HG03103 (cell line): ENCODE measurements around the gene MBOAT7.
"Not testable (repeated sequence)": the region's sequence is repeated elsewhere in the genome, so short reads cannot be mapped to it uniquely, and the experiment has no call there.

Source experiments
- ATAC-seq: cut with Tn5 transposase; IDR thresholded peaks from one replicate; pipeline ENCODE4 v1.9.1; 2021; ENCODE audit warnings: low read depth; ENCODE audit not compliant: unreplicated experiment

MBOAT7 gene

DNA sequence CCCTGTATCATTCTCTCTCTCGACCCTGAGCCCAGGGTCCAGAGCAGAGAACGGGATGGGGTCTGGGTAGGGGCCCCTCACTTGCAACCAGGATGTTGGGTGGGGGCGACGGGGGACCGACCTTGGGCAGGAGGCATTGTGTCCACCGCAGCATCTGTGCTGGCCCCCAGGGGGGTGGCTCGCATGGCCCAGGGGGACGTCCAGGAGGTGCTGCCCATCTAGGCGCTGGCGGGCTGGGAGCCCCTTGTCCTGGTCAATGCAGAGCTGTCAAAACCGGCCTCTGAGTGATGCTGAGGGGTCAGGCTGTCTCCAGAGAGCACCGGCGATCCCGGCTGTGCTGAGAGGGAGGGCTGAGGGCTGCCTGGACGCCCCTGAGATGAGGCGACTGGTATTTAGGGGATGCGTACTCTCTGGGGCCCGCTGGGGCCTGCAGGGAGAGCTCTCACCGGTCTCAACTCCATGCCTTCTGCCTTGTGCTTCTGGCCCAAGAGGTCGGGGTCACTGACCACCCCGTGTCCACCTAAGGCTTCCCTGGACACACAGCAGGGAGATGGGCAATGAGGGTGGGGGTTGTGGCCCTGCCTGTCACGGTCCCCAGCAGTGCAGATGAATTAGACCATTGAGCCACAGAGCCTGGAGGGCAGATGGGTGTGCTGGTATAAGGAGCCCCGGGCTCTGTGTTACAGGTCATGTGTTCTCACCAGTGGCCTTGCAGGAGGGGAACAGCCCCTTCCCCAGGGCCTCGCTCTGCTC lies 19.9 kb upstream of the MBOAT7 start:
- ATAC-seq, result no peak

DNA sequence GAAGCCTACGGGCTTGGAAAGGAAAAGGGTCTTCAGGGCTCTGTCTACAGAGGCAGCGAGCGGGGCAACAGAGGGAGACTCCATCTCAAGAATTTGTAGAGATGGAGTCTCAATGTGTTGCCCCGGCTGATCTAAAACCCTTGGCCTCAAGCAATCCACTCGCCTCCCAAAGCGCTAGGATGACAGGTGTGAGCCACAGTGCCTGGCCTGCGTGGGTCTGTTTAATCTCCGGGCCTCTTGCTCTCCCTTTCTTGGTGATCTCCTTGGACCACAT lies 19.3 kb upstream of the MBOAT7 start:
- ATAC-seq, result no peak

DNA sequence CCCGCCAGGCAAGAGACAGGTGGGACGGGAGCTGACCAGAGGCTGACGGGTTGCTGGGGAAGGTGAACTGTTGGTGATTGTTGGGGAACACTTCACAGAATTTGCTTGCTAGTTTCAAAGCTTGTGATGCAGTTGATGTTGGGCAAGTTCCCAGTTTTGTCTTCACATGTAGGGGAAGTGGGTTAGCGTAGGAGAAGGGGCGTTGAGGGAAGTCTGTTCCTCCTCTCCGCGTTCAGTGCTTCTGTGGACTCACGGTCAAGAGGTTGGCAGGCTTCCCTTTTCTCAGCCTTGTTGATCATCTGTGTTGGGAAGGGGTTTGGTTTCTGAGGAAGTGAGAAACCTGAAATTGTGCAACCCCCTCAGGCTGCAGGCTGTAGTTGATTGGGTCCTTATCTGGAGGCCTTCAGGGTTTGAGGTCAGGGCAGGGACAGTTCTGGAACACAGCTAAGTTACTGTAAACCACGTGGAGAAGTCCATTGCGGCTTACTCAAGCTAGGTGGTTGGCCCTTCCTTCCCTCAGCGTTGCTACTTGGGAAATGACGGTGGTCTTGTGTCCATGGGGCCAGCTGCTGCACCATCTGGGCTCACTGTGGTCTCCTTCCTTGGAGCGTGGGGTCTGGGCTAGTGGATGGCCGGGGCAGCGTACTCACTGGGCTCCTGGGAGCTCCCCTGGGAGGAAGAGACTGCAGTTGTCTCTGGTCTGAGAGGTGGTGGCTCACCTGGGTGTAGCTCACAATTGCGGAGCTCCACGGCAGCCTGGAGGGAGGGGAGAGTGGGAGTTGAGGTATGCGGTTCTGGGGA lies 18.8 kb upstream of the MBOAT7 start:
- no peak for ATAC-seq

DNA sequence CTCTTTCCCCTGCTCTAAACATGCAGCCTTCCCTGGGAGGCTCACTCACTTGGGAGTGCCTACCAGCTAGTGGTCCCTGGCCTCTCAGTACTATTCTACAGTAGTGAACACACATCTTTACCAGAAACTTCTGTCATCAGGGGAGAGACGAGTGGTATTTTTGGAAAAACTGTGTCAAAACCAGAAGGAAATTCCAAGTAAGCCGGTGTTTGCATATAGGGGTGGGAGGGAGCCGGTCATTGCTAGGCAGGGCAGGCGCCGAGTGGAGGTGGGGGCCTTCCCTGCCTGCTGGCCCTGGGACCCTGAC lies 18.2 kb upstream of the MBOAT7 start:
- no peak for ATAC-seq

DNA sequence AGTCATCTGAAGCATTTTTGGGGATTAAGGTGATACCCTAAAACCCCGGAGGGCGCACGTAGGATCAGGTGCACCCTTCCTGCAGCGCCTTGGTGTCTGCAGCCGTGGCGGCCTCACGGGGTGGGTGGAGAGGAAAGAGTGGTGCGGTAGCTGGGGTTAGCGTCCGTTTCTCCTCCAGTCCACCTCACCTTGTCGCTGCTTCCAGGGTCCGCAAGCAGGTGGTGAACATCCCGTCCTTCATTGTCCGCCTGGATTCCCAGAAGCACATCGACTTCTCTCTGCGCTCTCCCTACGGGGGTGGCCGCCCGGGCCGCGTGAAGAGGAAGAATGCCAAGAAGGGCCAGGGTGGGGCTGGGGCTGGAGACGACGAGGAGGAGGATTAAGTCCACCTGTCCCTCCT lies 17.8 kb upstream of the MBOAT7 start:
- not testable (repeated sequence) for ATAC-seq

DNA sequence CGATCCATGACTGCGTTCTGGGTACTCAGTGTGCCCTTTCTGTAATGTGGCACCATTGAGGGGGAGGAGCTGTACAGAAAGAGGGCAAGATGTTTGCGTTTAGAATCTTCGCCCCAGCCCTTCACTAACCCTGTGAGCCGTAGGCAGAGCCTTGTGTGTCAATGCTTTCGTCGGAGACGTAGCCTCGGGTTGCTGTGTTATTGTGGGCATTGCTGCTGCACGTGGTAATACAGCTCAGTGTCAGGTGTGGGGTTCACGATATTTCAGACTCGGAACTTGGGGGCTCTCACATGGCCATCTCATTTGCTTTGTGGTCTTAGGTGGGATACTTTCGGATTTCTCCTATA lies 17.4 kb upstream of the MBOAT7 start:
- no peak for ATAC-seq

DNA sequence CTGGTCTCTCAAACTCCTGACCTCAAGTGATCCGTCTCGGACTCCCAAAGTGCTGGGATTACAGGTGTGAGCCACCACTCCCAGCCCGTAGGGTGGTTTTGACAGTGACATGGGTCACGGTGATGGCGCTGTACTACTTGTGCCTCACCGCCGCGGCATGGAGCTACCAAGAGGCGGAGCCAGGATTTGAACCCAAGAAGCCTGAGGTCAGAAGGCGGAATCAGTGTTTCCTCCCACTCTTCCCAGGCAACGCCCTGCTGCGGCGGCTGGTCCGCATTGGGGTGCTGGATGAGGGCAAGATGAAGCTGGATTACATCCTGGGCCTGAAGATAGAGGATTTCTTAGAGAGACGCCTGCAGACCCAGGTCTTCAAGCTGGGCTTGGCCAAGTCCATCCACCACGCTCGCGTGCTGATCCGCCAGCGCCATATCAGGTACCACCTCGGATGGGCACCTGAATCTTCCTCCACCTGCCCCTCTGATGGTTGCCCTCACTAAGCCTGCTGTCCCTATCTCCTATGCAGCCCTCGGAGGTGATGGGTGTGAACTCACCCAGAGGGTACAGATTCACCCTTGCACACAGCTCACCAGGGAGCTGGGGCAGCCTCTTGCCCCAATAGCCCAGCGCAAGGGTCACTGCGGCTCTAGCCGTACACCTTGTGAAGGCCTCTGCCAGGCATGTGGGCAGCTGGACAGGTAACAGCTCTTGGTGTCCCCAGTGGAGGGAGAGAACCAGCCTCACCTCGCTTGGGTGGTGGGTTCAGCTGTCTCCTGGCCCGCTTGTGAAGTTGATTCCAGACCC lies 16.9 kb upstream of the MBOAT7 start:
- no peak for ATAC-seq

DNA sequence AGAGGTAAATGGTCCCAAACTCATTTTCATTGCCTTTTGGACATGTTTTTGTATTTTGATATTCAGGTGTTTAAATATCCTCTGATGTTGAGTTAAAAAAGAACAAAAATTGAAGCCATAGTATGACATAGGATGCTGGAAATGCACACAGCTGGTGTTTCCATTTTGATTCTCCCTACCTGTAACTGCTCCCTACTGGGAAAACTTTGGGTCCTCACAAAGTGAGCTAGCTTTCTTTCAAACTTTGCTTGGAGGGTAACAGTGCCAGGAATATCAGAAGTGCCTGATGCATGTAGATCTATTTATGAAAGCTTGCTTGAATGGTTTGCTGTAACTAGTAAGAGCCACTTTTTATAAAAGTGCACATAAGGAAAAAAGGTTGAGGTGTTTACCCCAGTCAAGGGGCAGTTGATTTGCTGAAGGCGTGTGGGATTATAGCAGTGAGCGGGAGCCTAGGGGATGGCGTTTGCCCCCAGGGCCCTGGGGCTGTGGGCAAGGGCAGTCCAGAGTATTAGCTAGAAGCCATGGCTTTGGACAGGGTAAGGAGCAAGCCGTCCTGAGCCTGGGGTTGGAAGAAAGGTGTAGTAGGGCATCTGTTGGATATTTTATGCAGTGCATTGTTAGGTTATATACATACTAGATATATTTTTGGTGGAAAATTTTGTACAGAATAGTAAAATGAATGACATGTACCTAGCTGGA lies 15.5 kb upstream of the MBOAT7 start:
- ATAC-seq, result no peak

DNA sequence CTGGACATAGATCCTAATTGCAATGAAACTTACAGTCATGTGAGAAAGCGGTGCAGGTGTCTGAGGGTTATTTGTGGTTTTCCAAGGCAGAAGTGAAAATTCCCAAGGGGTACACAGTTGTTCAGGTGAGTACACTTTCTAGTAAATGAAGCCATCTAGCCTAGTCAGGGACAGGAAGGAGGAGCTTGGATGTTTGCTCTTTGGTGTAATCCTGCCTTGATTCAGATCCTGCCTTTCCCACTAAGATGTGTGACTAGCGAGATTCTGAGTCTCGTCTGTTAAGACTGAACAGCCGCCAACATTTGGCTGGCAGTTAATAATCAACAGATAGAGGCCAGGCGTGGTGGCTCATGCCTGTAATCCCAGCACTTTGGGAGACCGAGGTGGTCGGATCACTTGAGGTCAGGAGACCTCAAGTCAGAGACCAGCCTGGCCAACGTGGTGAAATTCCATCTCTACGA lies 13.8 kb upstream of the MBOAT7 start:
- no peak for ATAC-seq

DNA sequence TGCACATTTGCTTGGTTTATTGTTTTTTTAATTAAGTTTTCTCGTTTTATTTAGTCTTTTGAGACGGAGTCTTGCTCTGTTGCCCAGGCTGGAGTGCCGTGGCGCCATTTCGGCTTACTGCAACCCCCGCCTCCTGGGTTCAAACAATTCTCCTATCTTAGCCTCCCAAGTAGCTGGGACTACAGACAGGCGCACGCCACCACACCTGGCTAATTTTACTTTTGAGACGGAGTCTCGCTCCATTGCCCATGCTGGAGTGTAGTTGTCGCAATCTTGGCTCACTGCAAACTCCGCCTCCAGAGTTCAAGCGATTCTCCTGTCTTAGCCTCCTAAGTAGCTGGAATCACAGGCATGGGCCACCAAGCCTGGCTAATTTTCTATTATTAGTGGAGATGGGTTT lies 12.6 kb upstream of the MBOAT7 start:
- no peak for ATAC-seq

DNA sequence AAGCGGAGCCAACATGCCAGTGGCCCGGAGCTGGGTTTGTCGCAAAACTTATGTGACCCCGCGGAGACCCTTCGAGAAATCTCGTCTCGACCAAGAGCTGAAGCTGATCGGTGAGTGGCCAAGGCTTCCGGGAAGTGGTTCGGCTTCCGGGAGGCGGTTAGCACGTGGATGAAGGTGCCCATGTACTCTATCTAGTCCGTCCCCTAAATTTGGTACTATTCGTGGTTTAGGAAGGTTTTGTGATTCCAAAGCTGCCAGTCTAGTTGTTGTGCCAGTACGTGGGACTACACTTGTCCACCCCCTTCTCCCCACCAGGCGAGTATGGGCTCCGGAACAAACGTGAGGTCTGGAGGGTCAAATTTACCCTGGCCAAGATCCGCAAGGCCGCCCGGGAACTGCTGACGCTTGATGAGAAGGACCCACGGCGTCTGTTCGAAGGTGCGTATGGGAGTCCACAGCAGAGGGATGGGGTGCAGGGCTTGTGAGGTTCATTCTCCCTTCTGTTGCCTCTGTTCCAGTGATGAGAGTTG lies 11.9 kb upstream of the MBOAT7 start:
- ATAC-seq, result no peak

DNA sequence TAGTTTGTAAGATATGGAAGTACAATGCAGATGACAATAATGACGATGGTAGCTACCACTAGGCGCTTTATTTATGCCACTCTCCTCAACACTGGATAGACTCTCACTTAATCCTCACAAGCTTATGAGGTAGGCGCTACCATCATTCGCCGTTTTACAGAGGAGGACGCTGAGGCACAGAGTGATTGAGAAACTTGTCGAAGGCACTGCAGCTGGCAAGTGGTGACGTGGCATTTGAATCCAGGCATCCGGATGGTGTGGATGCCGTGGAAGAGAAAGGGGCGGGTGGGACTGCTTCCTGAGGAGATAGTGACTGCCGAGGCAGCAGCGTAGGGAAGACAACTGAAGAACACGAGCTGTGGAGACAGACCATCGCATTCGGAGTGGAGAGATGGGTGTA lies 10.0 kb upstream of the MBOAT7 start:
- no peak for ATAC-seq

DNA sequence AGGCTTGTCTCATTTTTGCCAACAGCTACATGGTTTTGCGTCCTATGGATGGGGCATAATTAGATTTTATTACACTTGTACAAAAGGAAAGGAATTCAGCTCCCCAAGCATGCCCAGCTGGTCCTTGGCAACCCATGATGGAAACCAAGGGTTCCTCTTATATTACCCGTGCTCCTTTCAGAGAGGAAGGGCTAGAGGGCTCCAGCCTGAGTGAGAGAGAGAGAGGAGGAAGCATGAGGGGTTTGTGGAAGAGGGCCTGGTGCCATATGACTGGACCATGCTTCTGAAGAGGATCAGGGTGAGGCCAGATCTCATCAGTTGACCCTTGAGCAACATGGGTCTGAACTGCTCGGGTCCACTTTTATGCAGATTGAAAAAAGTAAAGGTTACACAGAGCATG lies 7.7 kb upstream of the MBOAT7 start:
- no peak for ATAC-seq

DNA sequence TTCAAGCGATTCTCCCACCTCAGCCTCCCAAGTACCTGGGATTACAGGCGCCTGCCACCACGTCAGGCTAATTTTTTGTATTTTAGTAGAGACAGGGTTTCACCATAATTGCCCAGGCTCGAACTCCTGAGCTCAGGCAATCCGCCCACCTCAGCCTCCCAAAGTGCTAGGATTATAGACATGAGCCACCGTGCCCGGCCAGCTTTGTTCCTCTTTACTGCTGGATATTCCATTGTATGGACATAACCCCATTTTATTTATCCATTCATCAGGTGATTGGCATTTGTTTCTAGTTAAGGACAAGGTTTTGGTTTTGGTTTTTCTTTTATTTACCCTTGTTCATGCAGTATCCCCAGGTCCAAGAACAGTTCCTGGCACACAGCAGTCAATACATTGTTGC lies 7.2 kb upstream of the MBOAT7 start:
- no peak for ATAC-seq

DNA sequence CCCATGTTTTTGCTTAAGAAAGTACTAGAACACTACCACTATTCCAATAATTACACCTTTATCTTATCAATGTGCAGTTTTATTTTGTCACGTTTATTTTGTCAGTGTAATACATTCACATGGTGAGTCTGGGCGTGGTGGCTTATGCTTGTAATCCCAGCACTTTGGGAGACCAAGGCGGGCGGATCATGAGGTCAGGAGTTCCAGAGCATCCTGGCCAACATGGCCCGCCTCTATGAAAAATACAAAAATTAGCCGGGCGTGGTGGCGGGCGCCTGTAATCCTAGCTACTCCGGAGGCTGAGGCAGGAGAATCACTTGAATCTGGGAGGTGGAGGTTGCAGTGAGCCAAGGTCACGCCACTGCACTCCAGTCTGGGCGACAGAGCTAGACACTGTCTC lies 5.1 kb upstream of the MBOAT7 start:
- ATAC-seq, result not testable (repeated sequence)

DNA sequence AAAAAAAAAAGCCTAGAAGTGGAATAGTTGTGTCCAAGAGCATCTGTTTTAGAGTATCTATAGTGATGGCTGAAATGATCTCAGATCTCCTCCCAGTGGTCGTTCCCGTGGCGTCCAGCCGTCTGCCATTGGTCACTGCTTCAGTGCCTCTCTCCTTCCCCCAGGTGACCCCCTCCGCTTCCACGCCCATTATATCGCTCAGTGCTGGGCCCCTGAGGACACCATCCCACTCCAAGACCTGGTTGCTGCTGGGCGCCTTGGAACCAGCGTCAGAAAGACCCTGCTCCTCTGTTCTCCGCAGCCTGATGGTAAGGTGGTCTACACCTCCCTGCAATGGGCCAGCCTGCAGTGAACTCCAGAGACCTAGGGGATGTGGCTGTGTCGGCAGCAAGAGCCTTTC lies 3.6 kb upstream of the MBOAT7 start:
- no peak for ATAC-seq

DNA sequence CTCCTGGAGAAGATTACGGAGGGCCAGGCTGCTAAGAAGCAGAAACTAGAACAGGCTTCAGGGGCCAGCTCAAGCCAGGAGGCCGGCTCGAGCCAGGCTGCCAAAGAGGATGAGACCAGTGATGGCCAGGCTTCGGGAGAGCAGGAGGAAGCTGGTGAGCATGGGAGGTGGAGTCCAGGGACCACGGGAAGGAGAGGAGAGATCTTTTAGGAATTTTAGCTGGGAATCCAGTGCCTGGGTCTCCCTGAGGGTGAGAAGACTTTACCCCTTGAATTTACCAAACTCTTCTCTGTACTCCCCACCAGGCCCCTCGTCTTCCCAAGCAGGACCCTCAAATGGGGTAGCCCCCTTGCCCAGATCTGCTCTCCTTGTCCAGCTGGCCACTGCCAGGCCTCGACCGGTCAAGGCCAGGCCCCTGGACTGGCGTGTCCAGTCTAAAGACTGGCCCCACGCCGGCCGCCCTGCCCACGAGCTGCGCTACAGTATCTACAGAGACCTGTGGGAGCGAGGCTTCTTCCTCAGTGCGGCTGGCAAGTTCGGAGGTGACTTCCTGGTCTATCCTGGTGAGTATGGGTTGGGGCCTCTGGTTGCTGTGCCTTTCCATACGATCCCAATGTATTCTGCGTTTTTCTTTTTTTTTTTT lies 2.6 kb upstream of the MBOAT7 start:
- ATAC-seq, result no peak

DNA sequence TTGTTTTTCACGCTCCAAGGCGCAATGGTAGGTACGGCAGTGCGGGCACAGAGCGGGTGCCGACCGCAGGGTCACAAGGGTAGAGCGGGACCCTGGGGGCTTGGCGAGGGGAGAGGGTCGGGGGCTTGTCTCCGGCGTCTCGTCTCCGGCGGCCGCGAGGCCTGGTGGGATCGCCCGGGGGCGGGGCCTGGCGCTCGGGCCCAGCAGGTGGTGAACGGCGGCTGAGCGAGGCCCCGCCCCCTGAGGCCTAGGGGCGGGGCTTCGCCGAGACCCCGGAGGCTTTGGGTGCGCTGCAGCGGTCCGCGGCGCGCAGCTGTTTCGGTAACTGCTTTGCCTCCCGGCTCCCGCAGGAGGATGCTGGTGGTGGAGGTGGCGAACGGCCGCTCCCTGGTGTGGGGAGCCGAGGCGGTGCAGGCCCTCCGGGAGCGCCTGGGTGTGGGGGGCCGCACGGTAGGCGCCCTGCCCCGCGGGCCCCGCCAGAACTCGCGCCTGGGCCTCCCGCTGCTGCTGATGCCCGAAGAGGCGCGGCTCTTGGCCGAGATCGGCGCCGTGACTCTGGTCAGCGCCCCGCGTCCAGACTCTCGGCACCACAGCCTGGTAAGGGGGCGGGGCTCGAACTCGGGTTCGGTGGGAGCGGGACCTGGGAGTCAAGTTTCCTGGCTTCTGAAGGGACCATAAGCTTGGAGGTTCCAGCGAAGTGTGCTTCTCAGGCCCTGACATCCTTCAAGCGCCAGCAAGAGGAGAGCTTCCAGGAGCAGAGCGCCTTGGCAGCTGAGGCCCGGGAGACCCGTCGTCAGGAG lies 1.8 kb upstream of the MBOAT7 start, which contains the start of gene TSEN34:
TSS of gene TSEN34 (plus strand) at position 298 of the 800 bp plus-strand sequence. CDS start at position 355, 57 bp downstream.
- ATAC-seq, result peak; percentile 17

DNA sequence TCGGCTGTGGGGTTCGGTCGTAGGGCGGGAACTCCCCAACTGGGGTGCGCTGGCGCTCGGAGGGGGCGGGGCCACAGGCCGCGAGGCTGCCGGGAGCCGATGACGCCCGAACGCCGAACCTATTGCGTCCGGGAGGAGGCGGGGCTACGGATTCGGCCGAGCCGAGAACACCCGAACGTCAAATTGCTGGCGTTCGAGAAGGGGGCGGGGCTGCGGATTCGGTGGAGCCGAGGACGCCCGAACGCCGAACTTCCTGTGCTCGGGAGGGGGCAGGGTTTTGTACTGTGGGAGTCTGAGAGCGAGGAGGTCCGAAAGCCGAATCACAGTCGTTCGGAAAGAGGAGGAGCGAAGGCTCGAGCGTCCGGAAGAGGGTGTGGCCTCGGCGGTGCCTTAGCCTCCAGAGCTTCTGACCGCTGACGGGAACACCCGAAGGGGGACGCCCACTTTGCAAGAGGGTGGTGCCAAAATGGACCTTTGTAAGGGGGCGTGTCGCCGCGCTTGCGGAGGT lies 1.2 kb upstream of the MBOAT7 start:
- ATAC-seq, result peak; percentile 37
